ENCODE data around the gene TTLL10.
"Not testable (repeated sequence)": the region's sequence is repeated elsewhere in the genome, so short reads cannot be mapped to it uniquely, and the experiment has no call there.

Gene TTLL10

DNA sequence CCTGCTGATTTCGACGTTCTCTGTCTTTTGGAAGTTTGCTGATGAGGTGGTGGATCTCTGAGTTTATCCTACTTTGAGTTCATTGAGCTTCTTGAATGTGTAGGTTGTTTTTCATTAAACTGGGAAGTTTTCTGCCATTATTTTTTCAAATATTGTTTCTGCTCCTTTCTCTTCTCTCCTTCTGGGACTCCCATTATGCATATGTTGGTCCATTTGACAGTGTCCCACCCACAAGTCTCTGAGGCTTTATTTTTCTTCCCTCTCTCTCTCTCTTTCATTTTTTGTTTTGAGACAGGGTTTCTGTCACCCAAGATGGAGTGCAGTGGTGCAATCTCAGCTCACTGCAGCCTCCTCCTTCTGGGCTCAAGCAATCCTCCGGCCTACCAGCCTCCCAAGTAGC is 21.0 kb downstream of the TTLL10 start:
- no peak for DNase-seq

DNA sequence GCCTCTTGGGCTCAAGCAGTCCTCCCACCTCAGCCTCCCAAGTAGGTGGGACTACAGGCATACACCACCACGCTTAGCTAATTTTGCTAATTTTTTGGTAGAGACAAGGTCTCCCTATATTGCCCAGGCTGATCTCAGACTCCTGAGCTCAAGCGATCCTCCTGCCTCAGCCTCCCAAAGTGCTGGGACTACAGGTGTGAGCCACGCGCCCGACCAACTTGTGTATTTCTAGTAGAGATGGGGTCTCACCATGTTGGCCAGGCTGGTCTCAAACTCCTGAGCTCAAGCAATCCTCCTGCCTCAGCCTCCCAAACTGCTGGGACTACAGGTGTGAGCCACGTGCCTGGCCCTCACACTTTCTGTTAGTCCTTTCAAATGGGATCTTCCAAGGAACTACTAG is 22.0 kb downstream of the TTLL10 start:
- not testable (repeated sequence) for DNase-seq

DNA sequence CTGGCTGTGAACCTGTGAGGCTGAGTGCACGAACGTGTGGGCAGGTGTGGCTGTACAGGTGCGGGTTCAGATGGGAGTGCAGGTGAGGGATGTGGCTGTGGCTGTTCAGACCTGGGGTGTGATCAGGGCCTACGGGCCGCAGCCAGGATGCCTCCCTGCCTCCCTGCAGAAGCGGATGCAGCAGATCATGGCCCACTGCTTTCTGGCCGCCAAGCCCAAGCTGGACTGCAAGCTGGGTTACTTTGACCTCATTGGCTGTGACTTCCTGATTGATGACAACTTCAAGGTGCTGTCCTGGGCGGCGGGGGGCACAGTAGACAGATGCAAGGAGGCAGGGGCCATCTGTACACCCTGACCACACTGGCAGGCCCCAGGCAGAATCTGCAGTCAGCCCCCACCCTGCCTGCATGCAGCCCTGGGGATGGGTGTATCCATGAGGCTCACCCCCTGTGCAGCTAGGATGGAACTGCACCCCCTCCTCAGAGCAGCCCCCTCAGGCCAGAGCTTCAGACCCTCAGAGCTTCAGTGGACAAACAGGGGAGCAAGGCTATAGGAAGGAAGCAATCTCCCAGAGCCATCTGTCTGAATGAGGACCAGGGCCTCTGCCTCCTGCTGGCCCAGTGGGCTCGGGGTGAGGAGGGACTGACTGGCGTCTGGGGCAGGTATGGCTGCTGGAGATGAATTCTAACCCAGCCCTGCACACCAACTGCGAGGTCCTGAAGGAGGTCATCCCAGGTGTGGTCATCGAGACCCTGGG is 22.9 kb downstream of the TTLL10 start:
- DNase-seq, result no peak

DNA sequence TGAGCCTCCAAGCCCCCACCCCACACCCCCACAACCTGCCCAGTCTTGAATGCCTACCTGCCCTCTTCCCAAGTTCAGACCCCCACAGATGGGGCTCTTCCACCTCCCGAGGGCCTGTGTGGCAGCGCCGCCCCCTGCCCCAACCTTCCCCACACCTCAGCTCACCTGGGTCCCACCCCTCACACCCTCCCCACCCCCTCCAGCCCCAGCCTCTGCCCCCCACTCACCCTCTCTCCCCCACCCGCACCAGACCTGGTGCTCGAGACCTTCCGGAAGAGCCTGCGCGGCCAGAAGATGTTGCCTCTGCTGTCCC is 23.5 kb downstream of the TTLL10 start:
- DNase-seq, result no peak

DNA sequence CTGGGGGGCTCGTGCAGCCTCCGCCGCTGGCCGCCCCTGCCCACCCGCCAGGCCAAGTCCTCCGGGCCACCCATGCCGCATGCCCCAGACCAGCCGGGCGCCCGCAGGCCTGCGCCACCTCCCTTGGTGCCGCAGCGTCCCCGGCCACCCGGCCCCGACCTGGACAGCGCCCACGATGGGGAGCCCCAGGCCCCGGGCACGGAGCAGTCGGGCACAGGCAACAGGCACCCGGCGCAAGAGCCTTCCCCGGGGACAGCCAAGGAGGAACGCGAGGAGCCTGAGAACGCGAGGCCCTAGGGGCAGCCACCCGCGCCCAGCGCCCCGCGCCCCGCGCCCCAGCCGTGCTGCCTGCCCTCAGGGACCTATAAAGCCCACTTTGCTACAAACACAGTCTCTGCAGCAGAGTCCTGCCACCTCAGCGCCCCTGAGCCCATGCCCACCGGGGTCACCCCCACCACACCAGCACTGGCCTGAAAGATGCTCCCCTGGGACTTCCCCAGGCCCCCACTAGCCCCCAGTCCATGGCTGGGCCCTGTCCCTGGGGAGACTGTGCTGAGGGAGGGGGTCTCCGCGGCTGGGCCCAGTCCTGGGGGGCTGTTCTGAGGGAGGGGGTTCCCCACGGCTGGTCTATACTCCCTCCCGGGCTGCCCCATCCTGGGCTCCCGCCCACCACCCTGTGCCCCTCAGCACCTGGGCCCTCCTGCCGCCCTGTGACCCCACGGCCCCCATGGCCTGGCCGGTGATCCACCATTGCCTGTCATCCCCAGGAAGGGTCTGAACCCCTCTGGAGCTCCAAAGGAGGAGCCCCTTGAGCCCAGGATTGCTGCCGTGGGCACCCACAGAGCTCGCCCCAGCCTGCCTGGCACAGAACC is 24.1 kb downstream of the TTLL10 start:
- DNase-seq, result no peak

DNA sequence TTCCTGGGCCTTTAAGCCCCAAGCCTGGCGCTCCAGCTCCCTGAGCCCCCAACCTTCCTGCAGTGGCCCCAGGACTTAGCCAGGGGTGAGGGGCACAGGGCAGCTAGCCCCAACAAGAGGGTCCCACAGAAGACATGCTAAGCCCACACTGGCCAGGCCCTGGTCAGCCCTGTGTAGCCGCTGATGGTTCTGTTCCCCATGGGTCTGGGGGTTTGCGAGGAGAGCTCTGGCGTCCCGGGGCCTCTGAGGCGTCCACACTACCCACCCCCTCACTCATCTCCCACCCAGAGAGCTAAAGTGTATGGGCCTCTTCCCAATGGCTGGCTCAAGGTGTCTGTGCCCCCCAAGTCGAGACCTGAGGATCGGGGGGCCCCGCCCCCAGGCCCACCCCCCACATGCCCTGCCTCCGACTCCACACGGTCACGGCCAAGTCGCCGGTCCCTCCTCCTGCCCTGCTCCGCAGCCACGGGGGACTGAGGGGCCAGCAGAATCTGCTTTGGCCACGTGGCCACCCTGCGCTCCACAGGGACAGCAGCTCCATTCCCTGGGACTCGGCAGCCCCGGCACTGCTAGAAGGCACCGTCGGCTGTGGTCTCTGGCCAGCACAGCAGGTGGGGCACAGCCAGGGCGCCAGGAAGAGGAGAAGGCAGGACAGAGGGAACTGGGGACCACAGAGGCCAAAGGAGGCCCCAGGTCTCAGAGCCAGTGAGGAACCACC is 24.9 kb downstream of the TTLL10 start:
- no peak for DNase-seq

DNA sequence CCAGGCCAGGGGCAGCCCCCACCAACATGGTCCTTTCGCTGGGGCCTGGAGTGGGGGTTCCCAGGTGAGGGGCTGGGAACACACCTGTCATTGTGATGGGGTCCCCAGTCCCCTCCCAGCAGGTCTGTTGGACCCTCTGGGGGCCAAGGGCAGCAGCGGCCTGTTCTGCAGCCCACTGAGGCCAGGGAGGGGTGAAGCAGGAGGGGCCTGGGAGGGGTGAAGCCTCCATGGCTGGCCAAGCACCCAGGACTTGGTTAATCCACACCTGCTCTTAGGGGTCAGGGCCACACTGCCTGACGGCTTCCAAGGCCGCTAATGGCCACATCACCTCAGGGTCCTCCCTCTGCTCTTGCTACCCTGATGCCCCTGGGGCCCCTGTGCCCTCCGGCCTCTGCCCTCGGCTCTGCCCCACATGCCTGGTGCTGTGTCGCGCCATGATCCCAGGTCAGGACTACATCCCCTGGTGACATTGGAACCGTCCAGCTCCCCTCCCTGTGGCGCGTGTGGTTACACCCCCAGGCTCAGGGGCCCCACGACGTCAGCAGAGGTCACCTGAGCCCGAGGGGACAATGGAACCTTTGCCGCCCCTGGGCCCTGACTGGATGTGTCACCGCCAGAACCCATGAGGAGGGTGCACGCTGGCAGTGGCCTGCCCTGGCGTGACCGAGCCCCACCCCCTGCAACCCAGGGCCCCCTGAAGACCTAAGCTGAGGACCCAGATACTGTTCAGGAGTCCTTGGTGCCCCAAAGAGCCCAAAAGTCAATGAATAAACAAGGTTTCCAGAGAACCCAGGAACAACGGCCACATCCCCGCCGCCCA is 25.7 kb downstream of the TTLL10 start:
- DNase-seq, result no peak

DNA sequence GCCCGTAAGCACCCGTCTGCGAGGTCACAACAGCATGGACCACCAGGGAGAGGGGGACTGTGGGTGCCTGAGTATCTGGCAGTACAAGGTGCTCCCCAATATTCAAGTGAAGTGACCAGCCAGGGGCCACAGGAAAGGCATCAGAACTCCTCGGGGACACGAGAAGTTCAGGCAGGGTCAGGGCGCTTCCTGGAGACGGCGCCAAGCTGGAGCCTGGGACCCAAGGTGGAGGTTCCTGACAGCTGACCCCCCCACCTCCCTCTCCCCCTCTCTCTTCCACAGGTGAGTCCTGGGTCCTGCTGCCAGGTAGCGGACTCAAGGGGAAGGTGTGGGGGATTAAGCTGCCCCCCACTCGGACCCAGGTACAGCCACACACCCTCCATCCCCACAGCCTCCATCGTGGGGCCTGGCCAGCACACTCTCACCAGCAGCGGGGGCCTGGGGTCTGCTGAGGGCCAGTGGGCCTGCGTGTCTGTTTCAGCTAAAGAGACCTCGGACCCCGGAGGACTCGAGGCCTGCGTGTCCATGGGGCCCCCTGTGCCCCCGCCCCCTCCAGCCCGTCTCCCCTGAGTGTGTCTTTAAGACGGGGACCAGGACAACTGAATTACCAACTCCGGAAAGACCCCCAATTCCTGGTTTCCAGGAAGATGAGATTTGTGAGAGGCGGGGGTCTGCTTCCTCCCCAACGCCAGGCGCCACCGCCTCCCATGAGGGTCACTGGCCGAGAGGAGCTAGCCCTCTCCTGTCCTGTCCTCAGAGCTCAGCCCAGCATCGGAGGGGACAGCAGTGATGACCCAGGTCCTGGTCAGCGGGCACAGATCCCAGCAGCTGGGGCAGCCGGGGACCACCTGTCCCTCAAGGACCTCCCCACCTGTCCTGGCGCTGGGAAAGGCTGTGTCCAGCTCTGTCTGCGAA is 26.5 kb downstream of the TTLL10 start:
- DNase-seq, result no peak

DNA sequence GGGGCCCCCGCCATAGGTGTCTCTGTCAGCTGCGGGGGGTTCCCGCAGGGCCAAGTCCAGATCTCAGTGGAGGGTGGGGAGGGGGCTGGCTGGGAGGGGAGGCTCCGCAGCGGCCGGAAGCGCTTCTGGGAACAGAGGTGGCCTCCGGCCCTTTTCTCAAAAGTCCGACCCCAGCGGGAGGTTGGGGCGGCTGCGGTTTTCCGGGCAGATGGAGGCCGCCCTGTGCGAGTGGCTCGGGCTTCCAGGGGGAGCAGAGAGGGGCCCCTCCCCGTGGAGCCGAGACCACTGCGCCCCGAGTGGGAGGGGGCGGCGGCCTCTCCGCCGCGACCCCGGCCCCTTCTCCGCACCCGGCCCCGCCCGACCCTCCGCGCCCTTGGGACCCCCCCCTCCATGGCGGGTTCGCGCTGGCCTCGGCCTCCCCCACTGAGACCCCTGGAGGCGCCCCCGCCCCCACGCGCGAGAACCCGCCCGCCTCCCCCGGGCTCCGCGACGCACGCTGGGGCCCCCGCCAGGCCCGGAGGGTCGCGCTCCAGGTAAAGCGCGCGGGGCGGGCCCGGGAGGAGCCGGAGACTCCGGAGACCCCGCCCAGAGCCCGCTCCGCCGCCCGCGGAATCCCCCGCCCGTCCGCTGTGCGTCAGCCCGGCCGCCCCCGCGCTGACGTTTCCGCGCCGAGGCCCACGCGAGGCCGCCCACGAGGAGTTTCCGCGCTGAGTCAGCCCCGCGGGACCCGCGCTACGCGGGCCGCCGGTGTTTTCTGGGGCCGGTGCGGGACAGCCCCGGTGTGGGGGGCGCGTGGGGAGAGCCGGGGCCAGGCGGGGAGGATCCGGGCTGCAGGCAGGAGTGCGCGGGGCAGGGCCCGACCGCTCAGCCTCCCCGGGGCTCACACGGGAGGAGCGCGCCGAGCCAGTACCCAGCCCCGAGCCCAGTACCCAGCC is 27.5 kb downstream of the TTLL10 start:
- DNase-seq, result peak; percentile 17

DNA sequence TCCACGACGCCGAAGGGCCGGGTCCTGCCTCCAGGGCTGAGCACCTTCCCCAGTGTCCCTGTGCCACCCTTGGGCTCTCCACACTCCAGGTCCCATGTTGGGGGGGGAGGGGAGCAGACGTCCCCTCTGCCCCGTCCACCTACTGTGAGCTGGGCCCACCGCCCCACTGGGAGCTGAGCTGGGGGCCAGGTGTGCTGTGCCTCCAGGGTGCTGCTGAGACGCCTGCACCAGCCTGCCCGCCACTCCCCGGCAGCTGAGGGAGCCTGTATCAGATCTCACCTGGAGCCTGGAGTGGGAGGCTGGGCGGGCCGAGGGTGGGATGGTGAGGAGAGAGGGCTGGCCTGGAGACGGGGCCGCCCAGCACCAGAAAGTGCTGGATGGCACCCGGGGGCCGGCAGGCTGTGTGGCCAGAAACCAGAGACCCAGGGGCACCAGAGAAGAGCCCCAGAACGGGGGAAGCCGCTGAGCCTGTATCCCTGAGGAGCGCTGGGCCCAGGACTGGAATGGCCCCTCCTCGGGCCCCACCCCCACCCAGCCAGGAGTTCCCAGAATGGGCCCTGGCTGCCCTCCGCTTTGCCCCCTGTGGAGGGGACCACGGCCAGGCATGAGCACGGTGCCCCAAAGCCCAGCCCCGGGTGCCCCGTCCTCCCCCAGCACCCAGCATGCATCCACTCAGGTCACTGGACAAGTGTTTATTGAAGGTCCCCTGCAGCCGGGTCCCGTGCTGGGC is 29.3 kb downstream of the TTLL10 start:
- peak; percentile 21 for DNase-seq

DNA sequence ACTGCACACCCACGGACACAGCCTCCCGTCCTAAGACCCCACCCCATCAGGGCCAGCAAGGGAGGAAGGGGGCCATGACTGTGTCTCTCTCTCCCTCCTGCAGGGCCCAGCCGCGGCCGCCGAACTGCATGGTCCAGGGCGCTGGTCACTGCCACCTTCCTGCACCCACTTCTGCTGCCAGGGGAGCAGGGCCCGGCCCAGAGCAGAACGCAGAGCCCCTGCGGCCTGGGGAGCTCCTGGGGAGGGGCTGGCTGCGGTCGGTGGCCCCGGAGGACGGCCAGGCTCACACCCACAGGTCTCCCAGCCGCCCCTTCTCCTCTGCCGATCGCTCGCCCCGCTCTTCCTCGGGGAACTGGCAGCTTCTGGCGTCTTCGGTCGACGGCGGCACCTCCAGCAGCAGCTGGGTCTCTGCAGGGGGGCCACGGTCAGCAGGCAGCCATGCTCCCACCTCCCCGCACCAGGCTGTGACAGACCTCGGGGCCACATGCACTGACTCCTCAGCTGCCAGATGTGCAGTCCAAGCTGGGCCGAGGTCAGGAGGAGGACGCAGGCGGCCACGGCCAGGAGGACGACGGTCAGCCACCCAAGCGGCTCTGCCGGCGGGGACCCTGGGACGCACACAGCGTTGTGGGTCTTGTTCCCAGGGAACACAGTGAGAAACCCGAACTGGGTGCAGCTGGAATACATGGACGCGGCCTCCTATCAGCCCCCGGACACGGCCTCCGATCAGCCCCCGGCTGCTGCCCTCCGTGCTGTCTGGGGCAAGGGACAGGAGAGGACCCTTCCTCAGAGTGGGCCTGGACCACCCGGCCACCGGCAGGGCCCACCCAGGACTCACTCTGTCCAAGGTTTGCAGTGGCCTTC is 30.1 kb downstream of the TTLL10 start:
- DNase-seq, result no peak

DNA sequence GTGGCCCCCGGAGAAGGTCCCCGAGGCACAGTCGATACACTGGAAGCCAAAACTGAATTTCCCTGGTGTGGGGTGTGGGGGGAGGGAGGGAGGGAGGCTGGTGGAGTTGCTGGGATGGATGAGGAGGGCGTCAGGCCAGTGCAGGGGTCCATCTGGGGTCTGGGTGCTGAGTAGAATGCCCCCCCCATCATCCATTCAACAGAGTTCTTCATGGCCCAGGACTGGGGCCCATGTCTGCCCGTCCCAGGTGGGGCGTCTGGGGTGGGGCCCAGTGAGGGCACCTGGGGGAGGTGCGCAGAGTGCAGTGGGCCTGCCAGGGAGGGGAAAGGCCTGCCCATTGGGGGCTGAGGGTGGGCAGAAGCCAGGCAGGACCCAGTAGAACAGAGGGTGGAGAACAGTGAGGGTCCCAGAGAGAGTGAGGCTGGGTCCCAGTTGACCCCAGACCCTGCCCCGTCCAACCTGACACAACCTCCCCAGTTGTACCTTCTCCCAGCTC is 30.8 kb downstream of the TTLL10 start:
- no peak for DNase-seq

DNA sequence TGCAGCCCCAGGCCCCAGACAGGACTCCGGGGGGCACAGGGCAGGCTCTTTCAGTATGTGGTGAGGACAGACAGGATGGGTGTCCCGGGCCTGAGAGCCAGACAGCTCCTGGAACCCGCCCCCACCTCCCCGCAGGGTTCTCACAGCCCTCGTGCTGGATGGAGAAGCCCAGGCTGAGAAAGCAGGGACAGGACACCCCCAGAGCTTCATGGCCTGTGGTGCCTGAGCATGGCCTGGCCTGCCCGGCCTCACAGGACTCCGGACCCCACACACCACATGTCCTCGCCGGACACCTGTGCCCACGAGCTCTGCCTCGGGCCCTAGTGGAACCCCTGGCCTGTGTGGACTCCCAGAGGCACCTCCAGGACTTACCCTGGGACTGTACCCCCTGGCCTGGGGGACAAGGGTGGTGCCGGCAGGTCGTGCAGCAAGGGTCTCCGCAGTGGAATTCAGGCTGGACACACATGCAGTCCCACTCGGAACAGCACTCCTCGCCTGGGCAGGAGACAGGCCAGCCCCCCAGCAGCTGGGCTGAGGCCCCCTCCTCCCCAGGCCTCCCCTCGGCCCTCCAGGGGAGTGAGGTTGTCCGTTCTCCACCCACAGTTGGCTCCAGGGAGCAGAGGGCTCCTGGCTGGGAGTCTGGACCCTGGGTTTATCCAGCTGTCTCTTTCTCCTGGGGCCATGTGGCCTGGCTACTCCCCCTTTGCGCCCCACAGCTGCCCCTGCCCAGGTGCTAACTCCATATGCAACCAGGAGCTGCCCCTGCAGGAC is 31.5 kb downstream of the TTLL10 start:
- no peak for DNase-seq

DNA sequence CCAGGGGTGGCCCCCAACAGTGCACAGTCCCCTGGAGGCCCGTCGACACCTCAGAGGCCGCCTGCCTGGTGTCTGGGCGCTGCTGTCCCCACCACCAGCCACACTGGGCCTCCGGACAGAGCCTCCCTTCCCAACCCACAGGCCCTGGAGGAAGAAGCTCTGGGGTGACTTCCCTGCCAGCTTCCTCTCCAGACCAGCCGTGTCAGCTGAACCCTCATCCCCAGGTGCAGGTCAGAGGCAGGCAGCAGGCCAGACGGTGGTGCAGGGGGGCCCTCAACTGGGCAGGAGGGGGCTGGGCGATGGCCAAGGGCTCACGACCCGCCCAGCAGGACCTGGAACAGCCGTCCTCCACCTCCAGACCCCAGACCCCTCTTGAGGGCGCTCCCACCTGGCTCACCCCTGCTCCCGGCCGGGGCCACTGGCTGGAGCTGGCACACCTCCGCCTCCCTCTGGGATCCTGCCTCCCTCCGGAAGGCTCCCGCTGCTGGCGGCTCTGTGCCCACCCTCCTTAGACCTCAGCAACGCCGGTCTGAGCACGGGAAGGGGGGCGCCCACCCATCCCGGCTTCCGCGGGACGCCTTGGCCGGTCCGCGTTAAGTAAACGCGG is 32.2 kb downstream of the TTLL10 start:
- DNase-seq, result no peak

DNA sequence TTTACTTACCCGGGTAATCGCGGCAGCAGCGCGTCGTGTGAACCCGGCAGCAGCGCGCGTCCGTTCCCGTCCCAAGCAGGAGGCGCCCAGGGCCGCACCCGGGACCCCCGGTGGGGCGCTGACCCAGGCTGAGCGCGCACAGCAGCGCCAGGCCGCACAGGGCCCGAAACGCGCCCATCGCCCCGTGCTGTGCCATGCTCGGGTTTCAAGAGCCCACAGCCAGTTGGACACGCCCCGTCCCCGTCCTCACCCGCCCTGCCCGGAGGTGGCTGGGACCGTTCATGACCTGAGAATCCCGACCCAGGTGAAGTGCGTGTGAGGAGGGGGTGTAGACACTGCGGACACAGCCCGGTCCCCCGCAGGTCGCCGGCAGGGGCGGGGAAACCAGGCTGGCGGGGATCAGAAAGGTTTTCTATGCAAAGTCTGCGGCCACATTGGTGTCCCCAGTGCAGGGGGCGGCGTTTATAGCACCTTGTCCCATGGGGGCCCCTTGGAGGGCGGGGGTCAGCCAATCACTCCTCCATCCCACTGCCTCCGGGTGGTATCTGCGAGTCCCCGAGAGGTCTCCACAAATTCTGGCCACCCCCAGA is 32.8 kb downstream of the TTLL10 start, which contains the start of gene TNFRSF18:
Gene TNFRSF18 (minus strand): TSS at position 217 of the 590 bp plus-strand sequence. CDS start 21 bp downstream, at position 196.
- DNase-seq, result peak; percentile 7

DNA sequence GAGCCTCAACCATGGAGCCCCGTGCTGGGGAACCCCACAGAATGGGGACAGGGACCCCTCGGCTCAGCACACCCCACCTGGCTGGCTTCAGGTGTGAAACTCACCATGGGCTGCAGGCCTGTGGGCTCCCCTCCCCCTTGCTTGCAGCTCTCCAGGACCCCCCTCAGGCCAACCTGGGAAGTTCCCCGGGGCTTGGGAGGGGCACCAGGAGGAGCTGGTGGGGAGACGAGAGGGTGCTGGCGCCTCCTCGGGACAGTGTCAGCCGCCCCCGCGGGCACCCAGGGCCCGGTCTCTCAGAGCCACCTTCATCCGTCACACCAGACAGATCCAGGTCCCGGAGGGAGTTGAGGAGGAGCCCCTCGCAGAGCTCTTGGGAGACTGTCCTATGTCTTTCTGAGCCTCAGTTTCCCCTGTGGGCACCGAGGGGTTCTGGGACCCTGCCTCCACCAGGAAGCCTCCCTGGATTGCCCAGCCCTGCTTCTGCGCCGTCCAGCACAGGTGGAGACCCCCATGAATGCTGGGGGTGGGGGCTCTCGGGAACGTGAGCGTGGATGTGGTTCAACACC is 33.4 kb downstream of the TTLL10 start:
- DNase-seq, result no peak

DNA sequence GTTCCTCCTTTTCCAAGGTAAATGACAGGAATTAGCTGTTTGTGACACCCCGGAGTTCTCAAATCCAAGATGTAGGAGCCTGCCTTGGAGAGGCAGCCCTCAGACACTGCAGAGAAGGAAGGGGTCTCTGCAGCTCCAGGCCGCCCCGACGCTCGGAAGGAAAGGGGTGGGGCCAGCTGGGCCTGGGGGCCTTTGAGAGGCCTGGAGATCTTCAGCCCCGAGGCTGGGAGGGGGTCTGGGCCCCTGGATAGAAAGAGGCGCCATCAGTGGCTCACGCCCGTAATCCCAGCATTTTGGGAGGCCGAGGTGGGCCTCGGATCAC is 33.9 kb downstream of the TTLL10 start:
- DNase-seq, result no peak
